OCI-LY1 (cell line): ENCODE results near the gene CHST4.

Experiments
- H2AFZ ChIP-seq: fragments of 200-600 bp; sonication (generic), shearing (Covaris generic); 2 replicates; pipeline ENCODE4 v1.6.0; 2014; ENCODE audit warnings: antibody characterized with exemption, mild to moderate bottlenecking, low read length
- H3F3A ChIP-seq: fragments of 200-600 bp; sonication (generic), shearing (Covaris generic); 2 replicates; pipeline ENCODE4 v1.6.0; 2014; ENCODE audit warnings: mild to moderate bottlenecking, antibody characterized with exemption, low read length, moderate library complexity; ENCODE audit not compliant: insufficient read depth
- H3K27ac ChIP-seq: fragments of 200-600 bp; sonication (generic); 2 replicates; pipeline ENCODE4 v1.5.1; 2014; ENCODE audit warnings: low read length, mixed run types, mild to moderate bottlenecking, low read depth; ENCODE audit not compliant: poor library complexity, severe bottlenecking
- H3K27me3 ChIP-seq: fragments of 200-600 bp; sonication (generic); 2 replicates; pipeline ENCODE4 v1.6.0; 2014; ENCODE audit warnings: antibody characterized with exemption, mild to moderate bottlenecking, low read length, moderate library complexity; ENCODE audit not compliant: insufficient read depth
- H3K36me3 ChIP-seq: fragments of 200-600 bp; sonication (generic); 2 replicates; pipeline ENCODE4 v1.6.1; 2014; ENCODE audit warnings: mild to moderate bottlenecking, antibody characterized with exemption, low read length, moderate library complexity, mixed read lengths; ENCODE audit not compliant: insufficient read depth
- H3K4me1 ChIP-seq: fragments of 200-600 bp; sonication (generic); 2 replicates; pipeline ENCODE4 v1.5.1; 2014; ENCODE audit warnings: mild to moderate bottlenecking, low read length, moderate library complexity; ENCODE audit not compliant: insufficient read depth, severe bottlenecking
- H3K4me2 ChIP-seq: fragments of 200-600 bp; sonication (generic), shearing (Covaris generic); 2 replicates; pipeline ENCODE4 v1.6.1; 2014; ENCODE audit warnings: low read length
- H3K4me3 ChIP-seq: fragments of 200-600 bp; sonication (generic); 2 replicates; pipeline ENCODE4 v1.5.1; 2014; ENCODE audit warnings: low read length, low read depth, mild to moderate bottlenecking, mixed read lengths; ENCODE audit not compliant: poor library complexity, severe bottlenecking
- H3K79me2 ChIP-seq: fragments of 200-600 bp; shearing (Covaris generic); 2 replicates; pipeline ENCODE4 v1.6.1; 2016; ENCODE audit warnings: mixed run types, low read length, mixed read lengths; ENCODE audit not compliant: insufficient read depth
- H3K9ac ChIP-seq: fragments of 200-600 bp; sonication (generic), shearing (Covaris generic); 2 replicates; pipeline ENCODE4 v1.6.1; 2014; ENCODE audit warnings: mild to moderate bottlenecking, low read length, mixed read lengths
- H3K9me2 ChIP-seq: fragments of 200-600 bp; sonication (generic), shearing (Covaris generic); 2 replicates; pipeline ENCODE4 v1.6.1; 2014; ENCODE audit warnings: low read depth, mild to moderate bottlenecking, low read length, mixed read lengths
- H3K9me3 ChIP-seq: fragments of 200-600 bp; shearing (Covaris generic); 2 replicates; pipeline ENCODE4 v1.6.1; 2014; ENCODE audit warnings: low read length, mixed read lengths
- H4K20me1 ChIP-seq: fragments of 200-600 bp; sonication (generic), shearing (Covaris generic); 2 replicates; pipeline ENCODE4 v1.6.0; 2016; ENCODE audit warnings: mild to moderate bottlenecking, low read length; ENCODE audit not compliant: insufficient read depth
- CTCF ChIP-seq: fragments of 200-600 bp; sonication (generic), shearing (Covaris generic); IDR thresholded peaks from 2 replicates; pipeline ENCODE4 v1.5.1; 2017; ENCODE audit warnings: mild to moderate bottlenecking, antibody characterized with exemption, low read length, moderate library complexity, mixed read lengths
- EZH2 ChIP-seq: fragments of 200-600 bp; sonication (generic), shearing (Covaris generic); IDR thresholded peaks from 2 replicates; pipeline ENCODE4 v1.8.0; 2017; ENCODE audit warnings: borderline replicate concordance, mixed run types, mild to moderate bottlenecking, antibody characterized with exemption, low read length, moderate library complexity, mixed read lengths

Gene CHST4

GRCh38 chr16:71547168-71547567, 20.9 kb downstream of the CHST4 start:
- Histone ChIP-seq H3K4me1 (no peaks in the 10 kb centered on the region), H3K79me2 (no peaks in the 10 kb centered on the region), H4K20me1 (no peaks in the 10 kb centered on the region), H3K36me3 (no peaks in the 10 kb centered on the region), H3K4me3 (no peak overlapping the region), H3K27ac (no peak overlapping the region), H3K27me3 (peaks cover 6% of the 10 kb centered on the region; the same call in 1 of the 2 replicates), H3K9me3 (no peaks in the 10 kb centered on the region), H3K9me2 (no peaks in the 10 kb centered on the region), H3K9ac (no peak overlapping the region), H3K4me2 (no peak overlapping the region), H3F3A (no peaks in the 10 kb centered on the region), H2AFZ (no peak overlapping the region)
- TF ChIP-seq EZH2 (no peak), CTCF (no peak)

- Histone ChIP-seq H3K4me1 (no peaks in the 10 kb centered on the region), H3K79me2 (no peaks in the 10 kb centered on the region), H3K36me3 (no peaks in the 10 kb centered on the region), H2AFZ (no peak overlapping the region), H3K9me3 (no peaks in the 10 kb centered on the region), H3K27me3 (peaks cover 6% of the 10 kb centered on the region; the same call in 1 of the 2 replicates), H3K9ac (no peak overlapping the region), H3K4me2 (no peak overlapping the region), H3K4me3 (no peak overlapping the region), H4K20me1 (no peaks in the 10 kb centered on the region), H3F3A (no peaks in the 10 kb centered on the region), H3K27ac (no peak overlapping the region), H3K9me2 (no peaks in the 10 kb centered on the region)
- TF ChIP-seq CTCF = no peak; the same call in 1 of the 2 replicates
- TF ChIP-seq EZH2 = no peak
These were observed 26.7 kb downstream of the CHST4 start for GRCh38 chr16:71552698-71553503.

GRCh38 chr16:71555230-71555891, 29.1 kb downstream of the CHST4 start:
- H4K20me1 ChIP-seq = no peaks in the 10 kb centered on the region
- no peaks in the 10 kb centered on the region for H3K4me1 ChIP-seq
- TF ChIP-seq EZH2 = no peak
- no peak for TF ChIP-seq CTCF
- no peaks in the 10 kb centered on the region for H3K9me2 ChIP-seq
- H3K4me2 ChIP-seq = no peak overlapping the region
- no peak overlapping the region for H2AFZ ChIP-seq
- H3K27me3 ChIP-seq = no peaks in the 10 kb centered on the region; the same call in 1 of the 2 replicates
- no peaks in the 10 kb centered on the region for H3K79me2 ChIP-seq
- no peak overlapping the region for H3K27ac ChIP-seq
- H3K9me3 ChIP-seq = no peaks in the 10 kb centered on the region
- no peak overlapping the region for H3K4me3 ChIP-seq
- no peak overlapping the region for H3K9ac ChIP-seq
- no peaks in the 10 kb centered on the region for H3F3A ChIP-seq
- H3K36me3 ChIP-seq = no peaks in the 10 kb centered on the region
